Epidermal melanocyte (primary cell): ENCODE data around the gene XYLT1.

Experiments used
- DNase-seq: peaks from one replicate; pipeline ENCODE4 v3.0.0; 2011; ENCODE audit warnings: low spot score; ENCODE audit not compliant: insufficient read length

Gene XYLT1

GRCh38 chr16:17375461-17376304, 95.1 kb downstream of the XYLT1 start:
- no peak for DNase-seq

DNA sequence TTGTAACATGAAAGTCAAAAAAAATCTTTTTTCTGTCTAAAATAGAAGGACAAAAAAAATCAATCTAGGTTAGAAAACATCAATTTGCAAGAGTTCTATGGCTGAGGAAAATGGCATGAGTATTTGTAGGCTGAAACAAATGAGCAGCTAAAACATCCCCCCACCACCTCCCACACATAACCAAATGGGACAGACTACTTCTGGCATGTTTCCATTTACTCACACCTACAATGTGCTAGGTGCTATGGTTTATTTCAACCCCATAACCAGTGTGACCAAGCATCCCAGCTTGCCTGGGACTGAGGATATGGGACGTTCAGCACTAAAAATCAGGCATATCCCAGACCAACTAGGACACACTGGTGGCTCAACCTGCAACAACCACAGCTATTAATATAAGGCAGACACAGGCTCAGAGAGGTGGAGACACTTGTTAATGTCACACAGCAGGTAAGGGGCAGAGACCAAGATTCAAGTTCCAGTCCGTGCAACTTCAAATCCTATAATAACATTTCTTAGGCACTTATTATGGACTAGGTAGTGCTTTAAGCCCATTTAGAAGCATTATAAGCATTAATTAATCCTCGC, 96.0 kb downstream of the XYLT1 start:
- DNase-seq: no peak

DNA sequence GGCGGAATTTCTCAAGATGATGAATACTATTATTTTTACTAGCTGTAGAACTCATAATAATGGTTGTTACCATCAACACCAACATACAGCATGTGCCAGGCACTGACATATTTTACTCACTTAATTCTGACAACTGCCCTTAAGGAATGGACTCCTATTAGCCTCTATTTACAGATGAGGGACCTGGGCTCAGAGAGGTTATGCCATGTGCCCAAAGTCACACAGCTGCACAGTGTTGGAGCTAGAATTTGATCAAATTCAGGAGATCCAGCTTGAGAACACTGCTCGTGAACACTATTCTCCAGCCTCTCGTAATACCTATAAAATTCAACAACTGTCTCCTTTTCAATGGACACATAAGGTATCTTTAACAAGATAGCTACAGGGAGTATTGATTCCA, 97.2 kb downstream of the XYLT1 start:
- no peak for DNase-seq

GRCh38 chr16:17372386-17372785, 98.4 kb downstream of the XYLT1 start:
- no peak for DNase-seq

GRCh38 chr16:17371299-17371698, 99.5 kb downstream of the XYLT1 start:
- DNase-seq: no peak

GRCh38 chr16:17370731-17371285, 100.0 kb downstream of the XYLT1 start:
- no peak for DNase-seq

- DNase-seq: no peak
These were observed 100.5 kb downstream of the XYLT1 start for GRCh38 chr16:17370223-17370707.

DNA sequence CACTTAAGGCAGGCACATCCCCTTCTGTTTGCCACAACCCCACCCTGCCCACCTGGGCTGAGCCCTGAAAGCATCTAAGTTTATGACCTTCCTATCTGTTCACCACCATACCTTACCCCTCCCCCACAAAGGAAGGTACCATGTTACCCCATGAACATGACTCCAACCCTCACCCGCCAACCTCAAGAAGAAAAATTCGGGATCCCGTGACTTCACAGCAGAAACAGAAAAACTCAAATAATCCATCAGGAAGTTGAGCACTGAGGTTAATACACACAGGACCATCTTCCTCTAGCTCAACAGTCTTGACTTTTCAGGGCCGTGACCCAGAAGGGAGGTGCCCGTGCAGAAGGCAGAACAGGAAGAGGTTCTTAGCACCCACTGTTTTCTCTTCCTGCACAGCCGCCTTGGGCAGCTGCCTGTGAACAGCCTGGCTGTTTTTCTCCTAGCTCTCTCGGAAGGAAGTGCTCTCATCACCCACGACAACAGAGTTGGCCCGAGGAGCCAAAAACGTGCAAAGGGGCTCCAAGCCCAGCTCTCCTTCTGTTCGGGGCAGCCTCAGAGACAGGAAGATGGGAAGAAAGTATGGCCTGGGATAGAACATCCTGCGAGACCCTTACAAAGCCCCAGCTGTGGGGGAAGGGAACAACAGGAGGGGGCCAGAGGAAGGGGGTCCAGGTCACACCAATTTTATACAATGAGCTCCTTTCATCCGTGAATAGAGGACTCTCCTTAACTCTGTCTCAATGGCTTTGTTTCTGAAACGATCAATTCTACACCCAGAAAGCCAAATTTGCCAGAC, 101.1 kb downstream of the XYLT1 start:
- no peak for DNase-seq

DNA sequence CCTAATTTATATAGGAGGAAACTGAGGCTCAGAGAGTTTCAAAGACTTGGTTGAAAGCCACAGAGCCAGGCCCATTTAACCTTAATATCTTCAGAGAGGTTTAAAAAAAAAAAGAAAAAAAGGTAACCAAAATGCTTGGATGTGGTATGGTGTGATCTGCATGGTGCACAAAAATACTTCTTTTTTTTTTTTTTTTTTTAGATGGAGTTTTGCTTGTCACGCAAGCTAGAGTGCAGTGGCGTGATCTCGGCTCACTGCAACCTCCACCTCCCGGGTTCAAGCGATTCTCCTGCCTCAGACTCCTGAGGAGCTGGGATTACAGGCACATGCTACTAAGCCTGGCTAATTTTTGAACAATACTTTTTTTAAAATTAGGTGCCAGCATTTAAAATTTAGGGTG, 101.8 kb downstream of the XYLT1 start:
- no peak for DNase-seq

- no peak for DNase-seq
These were observed 102.3 kb downstream of the XYLT1 start for GRCh38 chr16:17368446-17368845.

- DNase-seq: no peak
These were observed 102.8 kb downstream of the XYLT1 start for GRCh38 chr16:17367923-17368322.

DNA sequence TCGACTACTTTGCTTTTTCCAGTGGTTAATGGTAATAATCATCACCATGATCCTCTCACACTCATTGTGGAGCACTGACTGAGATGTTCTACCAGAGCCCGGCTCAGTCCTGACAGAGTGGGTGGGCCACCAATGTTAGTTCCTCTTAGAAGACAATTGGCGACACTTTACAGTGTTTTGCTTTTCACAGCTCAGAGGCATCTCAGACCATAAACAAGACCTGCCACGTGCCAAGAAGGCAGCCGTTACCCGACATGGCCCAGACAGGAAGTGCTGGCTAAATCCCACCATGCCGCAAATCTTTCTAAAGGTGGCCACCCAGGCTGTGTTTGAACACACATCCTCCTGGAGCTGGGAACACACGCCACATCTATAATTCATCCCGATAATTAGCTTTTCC, 103.7 kb downstream of the XYLT1 start:
- DNase-seq: no peak

DNA sequence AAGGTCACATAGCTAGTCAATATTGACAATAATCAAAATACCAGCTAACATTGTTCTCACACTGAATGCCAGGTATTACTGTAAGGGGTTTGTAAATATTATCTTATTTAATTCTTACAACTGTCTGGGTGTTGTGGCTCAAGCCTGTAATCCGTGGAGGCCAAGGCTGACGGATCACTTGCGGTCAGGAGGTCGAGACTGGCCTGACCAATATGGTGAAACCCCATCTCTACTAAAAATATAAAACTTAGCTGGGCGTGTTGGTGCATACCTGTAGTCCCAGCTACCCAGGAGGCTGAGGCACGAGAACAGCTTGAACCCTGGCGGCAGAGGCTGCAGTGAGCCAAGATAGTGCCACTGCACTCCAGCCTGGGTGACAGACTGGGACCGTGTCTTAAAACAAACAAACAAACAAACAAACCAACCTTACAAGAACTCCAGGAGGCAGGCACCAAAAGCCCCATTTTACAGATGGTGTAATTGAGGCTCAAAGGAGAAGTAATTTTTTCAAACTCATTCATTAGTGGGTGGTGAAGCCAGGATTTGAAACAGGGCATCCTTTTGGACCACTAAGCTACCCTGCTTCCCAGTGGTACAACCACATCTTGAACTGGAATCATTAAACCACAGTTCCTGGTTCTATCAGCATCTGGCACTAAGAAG, 104.3 kb downstream of the XYLT1 start:
- DNase-seq: no peak

GRCh38 chr16:17365591-17366298, 105.0 kb downstream of the XYLT1 start:
- DNase-seq: no peak

DNA sequence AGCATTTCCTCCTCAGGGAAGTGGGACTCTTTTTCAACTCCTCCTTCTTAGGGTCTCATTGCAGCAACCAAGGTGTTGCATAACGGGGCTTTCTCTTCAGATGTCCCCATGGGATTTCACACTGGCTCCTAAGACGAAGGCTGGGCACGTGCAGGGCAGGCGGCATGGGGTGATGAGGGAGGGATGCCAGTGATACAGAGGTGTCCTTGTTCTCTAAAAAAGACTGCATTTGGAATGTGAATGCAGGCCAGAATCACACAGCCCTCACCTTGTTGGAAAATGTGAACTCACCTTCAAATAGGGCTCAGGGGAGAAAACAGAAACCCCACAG, 105.6 kb downstream of the XYLT1 start:
- no peak for DNase-seq

DNA sequence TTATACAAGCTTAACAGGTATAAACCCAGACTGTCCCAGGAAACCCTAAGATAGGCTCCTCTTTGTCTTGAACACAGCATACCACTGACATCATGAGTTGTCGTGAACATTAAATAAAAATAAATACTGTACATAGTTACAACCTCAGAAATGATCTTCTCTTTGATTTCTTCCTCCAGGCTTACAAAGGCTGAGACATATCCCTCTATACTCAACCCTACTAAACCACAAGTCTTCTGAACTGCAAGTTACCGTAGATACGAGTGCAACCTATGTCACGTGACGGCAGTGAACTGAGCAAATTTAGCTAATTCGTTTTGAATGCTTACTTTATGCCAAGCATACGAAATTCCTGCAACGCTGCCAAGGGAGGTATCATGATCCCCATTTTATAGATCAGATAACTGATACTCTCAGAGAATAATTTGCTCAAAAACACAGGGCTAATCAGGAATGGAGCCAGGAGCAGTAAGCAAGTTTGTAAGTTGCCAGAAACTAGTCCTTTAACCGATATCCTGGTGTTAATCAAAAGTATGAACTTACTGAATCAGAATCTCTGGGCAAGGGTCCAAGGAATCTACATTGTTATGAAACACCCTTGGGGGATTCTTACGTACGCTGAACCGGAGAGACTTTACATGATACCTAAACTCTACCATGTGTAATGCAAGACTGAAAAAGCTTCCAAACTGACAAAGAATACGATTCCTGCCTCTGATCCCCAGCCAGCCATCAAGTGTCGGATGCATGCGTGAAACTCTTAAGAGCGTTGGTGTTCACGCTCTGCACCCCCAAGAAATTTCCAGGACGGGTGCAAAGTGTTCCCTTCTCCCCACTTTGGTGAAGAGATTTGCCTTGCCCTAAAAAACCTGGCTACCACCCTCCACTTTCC, 106.2 kb downstream of the XYLT1 start:
- no peak for DNase-seq

- no peak for DNase-seq
These were observed 107.8 kb downstream of the XYLT1 start for GRCh38 chr16:17362946-17363345.

DNA sequence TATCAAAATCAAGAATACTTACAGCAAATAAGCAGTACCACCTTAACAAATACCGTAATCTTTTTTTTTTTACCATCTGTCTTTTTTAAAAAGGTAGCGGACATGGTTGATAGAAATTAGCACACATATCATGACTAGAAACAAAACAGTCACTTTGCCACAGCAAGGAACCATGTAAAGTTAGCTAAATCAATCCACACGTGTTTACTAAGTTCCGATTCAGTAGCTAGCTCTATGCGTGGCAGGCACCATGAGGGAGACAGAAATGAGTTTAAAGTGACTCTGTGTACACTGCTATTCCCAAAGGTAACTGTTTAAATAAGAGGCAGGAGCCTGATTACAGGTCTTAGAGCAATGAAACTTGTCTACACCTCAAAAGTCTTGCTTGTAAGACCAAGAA, 108.6 kb downstream of the XYLT1 start:
- DNase-seq: no peak

- DNase-seq: no peak
These were observed 110.1 kb downstream of the XYLT1 start for GRCh38 chr16:17360693-17361122.
